SK-N-SH treated with all-trans-retinoic acid at 6 μM for 48 hours (cell line): Measurements from ENCODE around the gene ST6GALNAC3.

Experiments used
- ATAC-seq: fragments of 200-7000 bp; cut with Tn5 transposase; 3 replicates; pipeline ENCODE4 v1.9.1; 2020; ENCODE audit warnings: mild to moderate bottlenecking, moderate library complexity
- ARNTL ChIP-seq: fragments of 450-650 bp; formaldehyde crosslinking; IDR thresholded peaks from 2 replicates; pipeline ENCODE4 v1.5.0; 2020; ENCODE audit warnings: low read depth, mild to moderate bottlenecking, moderate library complexity, borderline replicate concordance
- BACH2 ChIP-seq: fragments of 250-450 bp; sonication (Bioruptor Pico); IDR thresholded peaks from 2 replicates; pipeline ENCODE4 v1.9.0; 2021; ENCODE audit warnings: mild to moderate bottlenecking, borderline replicate concordance
- CREB5 ChIP-seq: fragments of 250-450 bp; sonication (Bioruptor Pico); IDR thresholded peaks from 2 replicates; pipeline ENCODE4 v1.5.1; 2020; ENCODE audit warnings: low read depth, mild to moderate bottlenecking, moderate library complexity
- CSDC2 ChIP-seq: fragments of 250-450 bp; sonication (Bioruptor Pico); IDR thresholded peaks from 2 replicates; pipeline ENCODE4 v1.5.0; 2020; ENCODE audit warnings: mild to moderate bottlenecking, moderate library complexity
- CSRNP3 ChIP-seq: fragments of 250-450 bp; sonication (Bioruptor Pico); IDR thresholded peaks from 2 replicates; pipeline ENCODE4 v1.5.1; 2021; ENCODE audit warnings: mild to moderate bottlenecking, moderate library complexity
- ESRRG ChIP-seq: fragments of 250-450 bp; sonication (Bioruptor Pico); IDR thresholded peaks from 2 replicates; pipeline ENCODE4 v1.6.1; 2021; ENCODE audit warnings: mild to moderate bottlenecking
- GLIS3 ChIP-seq: fragments of 250-450 bp; sonication (Bioruptor Pico); IDR thresholded peaks from 2 replicates; pipeline ENCODE4 v1.5.0; 2020; ENCODE audit warnings: mild to moderate bottlenecking, moderate library complexity
- ISL1 ChIP-seq: fragments of 250-450 bp; sonication (Bioruptor Pico); IDR thresholded peaks from 2 replicates; pipeline ENCODE4 v2.1.2; 2022; ENCODE audit warnings: mild to moderate bottlenecking, moderate library complexity
- OSR1 ChIP-seq: fragments of 250-450 bp; sonication (Bioruptor Pico); IDR thresholded peaks from 2 replicates; pipeline ENCODE4 v1.8.0; 2022; ENCODE audit warnings: moderate library complexity, mild to moderate bottlenecking, inconsistent platforms
- PATZ1 ChIP-seq: fragments of 250-450 bp; sonication (Bioruptor Pico); IDR thresholded peaks from 2 replicates; pipeline ENCODE4 v1.8.0; 2020; ENCODE audit warnings: mild to moderate bottlenecking, moderate library complexity, borderline replicate concordance
- POU6F1 ChIP-seq: fragments of 250-450 bp; sonication (Bioruptor Pico); IDR thresholded peaks from 2 replicates; pipeline ENCODE4 v1.8.0; 2021; ENCODE audit warnings: low read depth, mild to moderate bottlenecking, moderate library complexity, borderline replicate concordance
- PPARA ChIP-seq: fragments of 250-450 bp; sonication (Bioruptor Pico); IDR thresholded peaks from 2 replicates; pipeline ENCODE4 v1.5.0; 2020; ENCODE audit warnings: mild to moderate bottlenecking, borderline replicate concordance
- RARB ChIP-seq: fragments of 250-450 bp; sonication (Bioruptor Pico); IDR thresholded peaks from 2 replicates; pipeline ENCODE4 v1.8.0; 2021; ENCODE audit warnings: mild to moderate bottlenecking, moderate library complexity
- SNAI2 ChIP-seq: fragments of 250-450 bp; sonication (Bioruptor Pico); IDR thresholded peaks from 2 replicates; pipeline ENCODE4 v1.5.0; 2020; ENCODE audit warnings: mild to moderate bottlenecking, moderate library complexity
- TCF4 ChIP-seq: fragments of 250-450 bp; sonication (Bioruptor Pico); IDR thresholded peaks from 2 replicates; pipeline ENCODE4 v1.8.0; 2021; ENCODE audit warnings: mild to moderate bottlenecking, moderate library complexity, borderline replicate concordance
- TOX ChIP-seq: fragments of 250-450 bp; sonication (Bioruptor Pico); IDR thresholded peaks from 2 replicates; pipeline ENCODE4 v1.8.0; 2021; ENCODE audit warnings: mild to moderate bottlenecking, moderate library complexity, borderline replicate concordance
- TSHZ2 ChIP-seq: fragments of 250-450 bp; sonication (Bioruptor Pico); IDR thresholded peaks from 2 replicates; pipeline ENCODE4 v1.5.0; 2020; ENCODE audit warnings: mild to moderate bottlenecking, moderate library complexity
- ZC3H10 ChIP-seq: fragments of 250-450 bp; sonication (Bioruptor Pico); IDR thresholded peaks from 2 replicates; pipeline ENCODE4 v1.5.1; 2021; ENCODE audit warnings: mild to moderate bottlenecking, moderate library complexity
- ZFP3 ChIP-seq: fragments of 250-450 bp; sonication (Bioruptor Pico); IDR thresholded peaks from 2 replicates; pipeline ENCODE4 v1.5.0; 2020; ENCODE audit warnings: mild to moderate bottlenecking, moderate library complexity
- ZFP30 ChIP-seq: fragments of 450-650 bp; formaldehyde crosslinking; IDR thresholded peaks from 2 replicates; pipeline ENCODE4 v1.5.0; 2022; ENCODE audit warnings: mild to moderate bottlenecking, moderate library complexity
- ZNF565 ChIP-seq: fragments of 450-650 bp; formaldehyde crosslinking; conservative IDR thresholded peaks from 2 replicates; pipeline ENCODE4 v1.5.0; 2020; ENCODE audit warnings: low read depth, mild to moderate bottlenecking, moderate library complexity
- ZNF70 ChIP-seq: fragments of 450-650 bp; formaldehyde crosslinking; IDR thresholded peaks from 2 replicates; pipeline ENCODE4 v1.5.0; 2020; ENCODE audit warnings: mild to moderate bottlenecking, moderate library complexity
- ZNF8 ChIP-seq: fragments of 450-650 bp; formaldehyde crosslinking; IDR thresholded peaks from 2 replicates; pipeline ENCODE4 v1.5.0; 2020; ENCODE audit warnings: mild to moderate bottlenecking, moderate library complexity

ST6GALNAC3 gene

GRCh38 chr1:76053021-76053420 is 21.5 kb upstream of the ST6GALNAC3 start:
- ATAC-seq, result peak; percentile 89
- TF ChIP-seq CREB5 (CRISPR knock-in tag) (0 out of 2 replicates have a peak, but pooled peaks have one; percentile 33), ZFP30 (CRISPR knock-in tag) (no peak), ZC3H10 (CRISPR knock-in tag) (no peak), GLIS3 (CRISPR knock-in tag) (no peak; the same call in 1 of the 2 replicates), CSDC2 (0 out of 2 replicates have a peak, but pooled peaks have one; percentile 53), OSR1 (CRISPR knock-in tag) (no peak), POU6F1 (CRISPR knock-in tag) (no peak), TSHZ2 (CRISPR knock-in tag) (peak; percentile 72), SNAI2 (no peak), ZNF565 (CRISPR knock-in tag) (no peak), ZNF8 (CRISPR knock-in tag) (no peak), CSRNP3 (CRISPR knock-in tag) (no peak), ZFP3 (no peak), BACH2 (CRISPR knock-in tag) (no peak), ARNTL (no peak), TCF4 (CRISPR knock-in tag) (peak; percentile 50; the same call in 1 of the 2 replicates), ISL1 (CRISPR knock-in tag) (peak; percentile 49), TOX (CRISPR knock-in tag) (no peak), PPARA (no peak), ZNF70 (CRISPR knock-in tag) (peak; percentile 10; the same call in 1 of the 2 replicates), PATZ1 (CRISPR knock-in tag) (no peak), RARB (no peak), ESRRG (CRISPR knock-in tag) (no peak)

- peak; percentile 76 for ATAC-seq
- peak; percentile 99 for TF ChIP-seq ISL1 (CRISPR knock-in tag)
- TF ChIP-seq BACH2 (CRISPR knock-in tag), result no peak
- TF ChIP-seq PPARA, result no peak
- no peak for TF ChIP-seq POU6F1 (CRISPR knock-in tag)
- no peak for TF ChIP-seq CSDC2
- no peak for TF ChIP-seq ZNF565 (CRISPR knock-in tag)
- TF ChIP-seq TCF4 (CRISPR knock-in tag), result peak; percentile 85
- TF ChIP-seq GLIS3 (CRISPR knock-in tag), result peak; percentile 32; the same call in 1 of the 2 replicates
- no peak for TF ChIP-seq ZNF8 (CRISPR knock-in tag)
- TF ChIP-seq CSRNP3 (CRISPR knock-in tag), result no peak
- TF ChIP-seq ZFP3, result no peak
- peak; percentile 97; the same call in 1 of the 2 replicates for TF ChIP-seq PATZ1 (CRISPR knock-in tag)
- no peak for TF ChIP-seq ZFP30 (CRISPR knock-in tag)
- no peak for TF ChIP-seq ESRRG (CRISPR knock-in tag)
- no peak for TF ChIP-seq RARB
Observed at GRCh38 chr1:76054359-76054758, 20.2 kb upstream of the ST6GALNAC3 start.
